Karpas-422 (cell line): ENCODE data around the gene NEU1. TPM values are rescaled to one million over a fixed set of nuclear protein-coding genes. Genes with fewer than 3 reads are reported as not detected.
"Not testable (repeated sequence)": the region's sequence is repeated elsewhere in the genome, so short reads cannot be mapped to it uniquely, and the experiment has no call there.

Experiments used
- DNase-seq: peaks from one replicate; pipeline ENCODE4 v3.0.0-alpha.2; 2015
- H2AFZ ChIP-seq: fragments of 200-600 bp; sonication (generic); 2 replicates; pipeline ENCODE4 v1.6.1; 2014; ENCODE audit warnings: antibody characterized with exemption, low read length, mixed read lengths
- H3K27ac ChIP-seq: fragments of 200-600 bp; sonication (generic); 2 replicates; pipeline ENCODE4 v1.5.1; 2014; ENCODE audit warnings: mild to moderate bottlenecking, low read length, moderate library complexity
- H3K27me3 ChIP-seq: fragments of 200-600 bp; sonication (generic); 2 replicates; pipeline ENCODE4 v1.6.1; 2014; ENCODE audit warnings: low read length, mixed read lengths
- H3K36me3 ChIP-seq: fragments of 200-600 bp; sonication (generic); 2 replicates; pipeline ENCODE4 v1.6.1; 2014; ENCODE audit warnings: low read length, mixed read lengths; ENCODE audit not compliant: insufficient read depth
- H3K4me1 ChIP-seq: fragments of 200-600 bp; sonication (generic); 2 replicates; pipeline ENCODE4 v1.6.1; 2014; ENCODE audit warnings: mild to moderate bottlenecking, low read length, mixed read lengths
- H3K4me2 ChIP-seq: fragments of 200-600 bp; sonication (generic); 2 replicates; pipeline ENCODE4 v1.6.1; 2014; ENCODE audit warnings: low read length, low read depth, mild to moderate bottlenecking; ENCODE audit not compliant: poor library complexity, severe bottlenecking
- H3K4me3 ChIP-seq: fragments of 200-600 bp; sonication (generic); 2 replicates; pipeline ENCODE4 v1.5.1; 2014; ENCODE audit warnings: mild to moderate bottlenecking, antibody characterized with exemption, low read length, mixed read lengths
- H3K79me2 ChIP-seq: fragments of 200-600 bp; sonication (generic); 2 replicates; pipeline ENCODE4 v1.6.1; 2014; ENCODE audit warnings: mild to moderate bottlenecking, low read length, mixed read lengths
- H3K9ac ChIP-seq: fragments of 200-600 bp; sonication (generic); 2 replicates; pipeline ENCODE4 v1.6.0; 2014; ENCODE audit warnings: low read length
- H3K9me2 ChIP-seq: fragments of 200-600 bp; sonication (generic), shearing (Covaris generic); replicated peaks from 2 replicates; pipeline ENCODE4 v1.6.0; 2014; ENCODE audit warnings: mild to moderate bottlenecking, low read length, moderate library complexity; ENCODE audit not compliant: insufficient read depth
- H3K9me3 ChIP-seq: fragments of 300-700, 200-600 bp; sonication (generic); 2 replicates; pipeline ENCODE4 v1.6.1; 2014; ENCODE audit warnings: low read length, mixed read lengths
- H4K20me1 ChIP-seq: fragments of 200-600 bp; sonication (generic); 2 replicates; pipeline ENCODE4 v1.6.1; 2014; ENCODE audit warnings: mild to moderate bottlenecking, antibody characterized with exemption, low read length, low read depth; ENCODE audit not compliant: insufficient read depth
- total RNA-seq: library from RNA; depleted of rRNA; stranded (reverse); fragments of >200 nt; shearing (Covaris generic); gene quantifications from 2 replicates; pipeline ENCODE4 v1.2.3, GENCODE V29; 2014; ENCODE audit warnings: low replicate concordance

Gene NEU1
- total RNA-seq, 1 experiment from 2014 or later, result 23.7 TPM

- Histone ChIP-seq H3K27ac (no peak overlapping the region), H3K27me3 (no peaks in the 10 kb centered on the region), H3K9me2 (no peaks in the 10 kb centered on the region), H3K9ac (no peak overlapping the region), H4K20me1 (no peaks in the 10 kb centered on the region), H3K79me2 (no peaks in the 10 kb centered on the region), H3K4me3 (no peak overlapping the region), H3K4me1 (no peaks in the 10 kb centered on the region), H3K4me2 (no peak overlapping the region), H3K36me3 (no peaks in the 10 kb centered on the region), H3K9me3 (no peaks in the 10 kb centered on the region), H2AFZ (no peak overlapping the region)
- no peak for DNase-seq
Observed at GRCh38 chr6:31850765-31851484, 11.7 kb downstream of the NEU1 start.

- H3K27ac ChIP-seq, result no peak overlapping the region
- H3K27me3 ChIP-seq, result no peaks in the 10 kb centered on the region
- H3K36me3 ChIP-seq, result no peaks in the 10 kb centered on the region
- H3K9ac ChIP-seq, result no peak overlapping the region
- no peaks in the 10 kb centered on the region for H3K9me2 ChIP-seq
- H3K4me2 ChIP-seq, result no peak overlapping the region
- H3K9me3 ChIP-seq, result no peaks in the 10 kb centered on the region
- no peak for DNase-seq
- H4K20me1 ChIP-seq, result no peaks in the 10 kb centered on the region
- H2AFZ ChIP-seq, result no peak overlapping the region
- no peaks in the 10 kb centered on the region for H3K79me2 ChIP-seq
- no peaks in the 10 kb centered on the region for H3K4me1 ChIP-seq
- H3K4me3 ChIP-seq, result no peak overlapping the region
Observed at GRCh38 chr6:31847276-31847978, 15.2 kb downstream of the NEU1 start.

- no peaks in the 10 kb centered on the region for H3K79me2 ChIP-seq
- no peak overlapping the region for H3K4me3 ChIP-seq
- H3K4me1 ChIP-seq, result no peaks in the 10 kb centered on the region
- no peaks in the 10 kb centered on the region for H3K9me3 ChIP-seq
- no peak for DNase-seq
- H3K27me3 ChIP-seq, result no peaks in the 10 kb centered on the region
- H2AFZ ChIP-seq, result no peak overlapping the region
- no peak overlapping the region for H3K4me2 ChIP-seq
- H3K27ac ChIP-seq, result no peak overlapping the region
- H3K9ac ChIP-seq, result no peak overlapping the region
- no peaks in the 10 kb centered on the region for H3K9me2 ChIP-seq
- 0 out of 2 replicates have a peak, but pooled peaks cover under 1% of the 10 kb centered on the region for H4K20me1 ChIP-seq
- H3K36me3 ChIP-seq, result peaks cover 6% of the 10 kb centered on the region
Observed at GRCh38 chr6:31844507-31844906, 18.1 kb downstream of the NEU1 start.

- Histone ChIP-seq H3K27ac (no peak overlapping the region), H3K9me3 (no peaks in the 10 kb centered on the region), H2AFZ (no peak overlapping the region), H3K79me2 (peaks cover 11% of the 10 kb centered on the region), H3K9me2 (no peaks in the 10 kb centered on the region), H3K9ac (no peak overlapping the region), H3K27me3 (no peaks in the 10 kb centered on the region), H3K4me3 (no peak overlapping the region), H3K36me3 (peaks cover 31% of the 10 kb centered on the region), H4K20me1 (peaks cover 16% of the 10 kb centered on the region; the same call in 1 of the 2 replicates), H3K4me1 (peaks cover 12% of the 10 kb centered on the region), H3K4me2 (no peak overlapping the region)
- DNase-seq, result peak; percentile 61
Observed at GRCh38 chr6:31842053-31842452, 20.6 kb downstream of the NEU1 start.

- not testable (repeated sequence) for H3K27me3 ChIP-seq, H3K9me2 ChIP-seq, H3K9me3 ChIP-seq, H3K4me2 ChIP-seq, H3K9ac ChIP-seq, H3K4me3 ChIP-seq, DNase-seq, H2AFZ ChIP-seq, H3K27ac ChIP-seq
- peaks cover 26% of the 10 kb centered on the region; the same call in 1 of the 2 replicates for H4K20me1 ChIP-seq
- H3K79me2 ChIP-seq, result peaks cover 32% of the 10 kb centered on the region
- H3K36me3 ChIP-seq, result peaks cover 49% of the 10 kb centered on the region
- peaks cover 24% of the 10 kb centered on the region for H3K4me1 ChIP-seq
Observed at GRCh38 chr6:31839779-31840126, 22.9 kb downstream of the NEU1 start.

GRCh38 chr6:31838968-31839367, 23.7 kb downstream of the NEU1 start:
- peaks cover 49% of the 10 kb centered on the region for H3K36me3 ChIP-seq
- no peak overlapping the region for H3K4me2 ChIP-seq

GRCh38 chr6:31838114-31838553, 24.5 kb downstream of the NEU1 start:
- peaks cover 49% of the 10 kb centered on the region for H3K36me3 ChIP-seq
- H3K79me2 ChIP-seq, result peaks cover 41% of the 10 kb centered on the region

More at GRCh38 chr6:31838968-31839367, 23.7 kb downstream of the NEU1 start:
- no peak for DNase-seq
- no peak overlapping the region for H3K4me3 ChIP-seq
- H2AFZ ChIP-seq, result no peak overlapping the region
- H3K27me3 ChIP-seq, result no peaks in the 10 kb centered on the region
- H3K9ac ChIP-seq, result no peak overlapping the region
- no peak overlapping the region for H3K27ac ChIP-seq
- H3K79me2 ChIP-seq, result peaks cover 40% of the 10 kb centered on the region
- no peaks in the 10 kb centered on the region for H3K9me3 ChIP-seq
- peaks cover 26% of the 10 kb centered on the region; the same call in 1 of the 2 replicates for H4K20me1 ChIP-seq
- no peaks in the 10 kb centered on the region for H3K9me2 ChIP-seq
- H3K4me1 ChIP-seq, result peaks cover 29% of the 10 kb centered on the region

GRCh38 chr6:31837369-31838113, 25.1 kb downstream of the NEU1 start:
- peak overlapping the region; percentile 99 for H3K4me3 ChIP-seq
- H3K4me1 ChIP-seq, result peaks cover 40% of the 10 kb centered on the region
- H3K27me3 ChIP-seq, result no peaks in the 10 kb centered on the region
- H3K79me2 ChIP-seq, result peaks cover 41% of the 10 kb centered on the region
- H3K36me3 ChIP-seq, result peaks cover 49% of the 10 kb centered on the region
- H4K20me1 ChIP-seq, result peaks cover 26% of the 10 kb centered on the region; the same call in 1 of the 2 replicates
- H3K9me2 ChIP-seq, result no peaks in the 10 kb centered on the region
- H2AFZ ChIP-seq, result no peak overlapping the region
- H3K27ac ChIP-seq, result peak overlapping the region; percentile 94
- H3K9ac ChIP-seq, result peak overlapping the region; percentile 100
- peak overlapping the region; percentile 91 for H3K4me2 ChIP-seq
- no peak for DNase-seq
- H3K9me3 ChIP-seq, result no peaks in the 10 kb centered on the region

More at GRCh38 chr6:31838114-31838553, 24.5 kb downstream of the NEU1 start:
- not testable (repeated sequence) for H3K27me3 ChIP-seq, H3K9me2 ChIP-seq, H3K27ac ChIP-seq, DNase-seq, H2AFZ ChIP-seq, H3K9me3 ChIP-seq, H3K9ac ChIP-seq
- Histone ChIP-seq H4K20me1 (peaks cover 26% of the 10 kb centered on the region; the same call in 1 of the 2 replicates), H3K4me2 (peak overlapping the region; percentile 91), H3K4me3 (peak overlapping the region; percentile 99; the same call in 1 of the 2 replicates), H3K4me1 (peaks cover 34% of the 10 kb centered on the region)
